SK-N-SH (cell line): ENCODE data around the gene FZD7. TPM values are rescaled to one million over a fixed set of nuclear protein-coding genes. Genes with fewer than 3 reads are reported as not detected.

Experiments used
- CTCF ChIA-PET: fragments of 300-600, 350-600 bp; formaldehyde crosslinking; extraction: SDS; loops from one replicate; lab custom pipeline; 2021; lab: Yijun Ruan, JAX
- POLR2A ChIA-PET: fragments of 350-600 bp; sonication (Branson Sonifier 250); formaldehyde crosslinking; extraction: SDS; loops from one replicate; lab custom pipeline; 2020; ENCODE audit warnings: antibody characterized with exemption, inconsistent platforms; lab: Yijun Ruan, JAX
- DNase-seq: peaks from one replicate; pipeline ENCODE4 v3.0.0; 2012
- H2AFZ ChIP-seq: fragments of 200-600 bp; sonication (generic); 2 replicates; pipeline ENCODE4 v1.8.1; 2016; ENCODE audit warnings: antibody characterized with exemption, mild to moderate bottlenecking, low read depth
- H3F3A ChIP-seq: fragments of 200-600 bp; sonication (generic); replicated peaks from 2 replicates; pipeline ENCODE3; 2016; ENCODE audit warnings: antibody characterized with exemption, mild to moderate bottlenecking; ENCODE audit not compliant: insufficient read depth
- H3K27ac ChIP-seq, 2 experiments: fragments of 200-500 bp in 1 of 2; fragments of 200-600 bp in 1 of 2; sonication (Bioruptor generic) in 1 of 2; sonication (generic), shearing (Covaris generic) in 1 of 2; 2 replicates each; pipeline versions ENCODE4 v1.5.1 to v1.6.1; 2014 to 2016; ENCODE audit warnings: low read depth in 2 of 2, inconsistent platforms in 1 of 2, low read length in 1 of 2, mild to moderate bottlenecking in 1 of 2, mixed read lengths in 1 of 2
- H3K27me3 ChIP-seq: fragments of 200-600 bp; sonication (generic), shearing (Covaris generic); 2 replicates; pipeline ENCODE4 v1.6.1; 2016; ENCODE audit warnings: mixed run types; ENCODE audit not compliant: insufficient read depth
- H3K36me3 ChIP-seq, 2 experiments: fragments of 200-500 bp in 1 of 2; fragments of 200-600 bp in 1 of 2; sonication (Bioruptor generic) in 1 of 2; sonication (generic) in 1 of 2; replicated peaks in 1 of 2; 2 replicates each; pipeline versions ENCODE3 to v1.5.1; 2014 to 2016; ENCODE audit warnings: low read length in 1 of 2, mild to moderate bottlenecking in 1 of 2; ENCODE audit not compliant: insufficient read depth in 2 of 2, control insufficient read depth in 1 of 2
- H3K4me1 ChIP-seq, 2 experiments: fragments of 200-500 bp in 1 of 2; fragments of 200-600 bp in 1 of 2; sonication (Bioruptor generic) in 1 of 2; sonication (generic), shearing (Covaris generic) in 1 of 2; 2 replicates each; pipeline versions ENCODE4 v1.5.1 to v1.6.1; 2014 to 2016; ENCODE audit warnings: low read depth in 1 of 2, low read length in 1 of 2, mixed run types in 1 of 2; ENCODE audit not compliant: insufficient read depth in 2 of 2, control insufficient read depth in 1 of 2
- H3K4me2 ChIP-seq: fragments of 200-600 bp; sonication (generic), shearing (Covaris generic); 2 replicates; pipeline ENCODE4 v1.6.1; 2017; ENCODE audit warnings: mixed run types
- H3K4me3 ChIP-seq, 2 experiments: fragments of 200-500 bp in 1 of 2; fragments of 200-600 bp in 1 of 2; sonication (Bioruptor generic) in 1 of 2; sonication (generic), shearing (Covaris generic) in 1 of 2; 2 replicates each; pipeline versions ENCODE4 v1.5.1 to v1.8.1; 2014 to 2016; ENCODE audit warnings: low read depth in 2 of 2, inconsistent platforms in 1 of 2, low read length in 1 of 2, mild to moderate bottlenecking in 1 of 2, mixed read lengths in 1 of 2, moderate library complexity in 1 of 2
- H3K79me2 ChIP-seq: fragments of 200-600 bp; sonication (generic); 2 replicates; pipeline ENCODE4 v1.8.1; 2017; ENCODE audit warnings: mild to moderate bottlenecking; ENCODE audit not compliant: insufficient read depth
- H3K9ac ChIP-seq: fragments of 200-600 bp; sonication (generic); 2 replicates; pipeline ENCODE4 v1.6.1; 2017; ENCODE audit warnings: mixed run types
- H3K9me2 ChIP-seq: fragments of 200-600 bp; sonication (generic); 2 replicates; pipeline ENCODE4 v1.6.1; 2017; ENCODE audit warnings: mixed run types
- H3K9me3 ChIP-seq: fragments of 200-600 bp; sonication (generic); 2 replicates; pipeline ENCODE4 v1.6.1; 2017; ENCODE audit warnings: mixed run types, mild to moderate bottlenecking, moderate library complexity
- H4K20me1 ChIP-seq: fragments of 200-600 bp; sonication (generic); 2 replicates; pipeline ENCODE4 v1.6.1; 2017; ENCODE audit warnings: mild to moderate bottlenecking, mixed run types; ENCODE audit not compliant: insufficient read depth
- CHD2 ChIP-seq: fragments of 150-350 bp; IDR thresholded peaks from 2 replicates; pipeline ENCODE4 v1.6.1; 2018; ENCODE audit warnings: low read length; ENCODE audit not compliant: partially characterized antibody
- FOXM1 ChIP-seq: IDR thresholded peaks from 2 replicates; pipeline ENCODE4 v1.4.0; 2012; ENCODE audit warnings: low read depth, mild to moderate bottlenecking
- JUND ChIP-seq: IDR thresholded peaks from 2 replicates; pipeline ENCODE4 v1.4.0; 2012
- MEF2A ChIP-seq: IDR thresholded peaks from 2 replicates; pipeline ENCODE4 v1.4.0; 2012; ENCODE audit warnings: low read depth, borderline replicate concordance
- POLR2AphosphoS5 ChIP-seq: IDR thresholded peaks from 2 replicates; pipeline ENCODE4 v1.6.1; 2012; ENCODE audit warnings: low read depth, low read length
- RCOR1 ChIP-seq: fragments of 150-350 bp; IDR thresholded peaks from 2 replicates; pipeline ENCODE4 v1.6.1; 2017; ENCODE audit warnings: antibody characterized with exemption, low read length
- RFX5 ChIP-seq: IDR thresholded peaks from 2 replicates; pipeline ENCODE4 v1.6.1; 2012; ENCODE audit warnings: mild to moderate bottlenecking, improper control_type of control experiment, low read length
- SIN3A ChIP-seq: IDR thresholded peaks from 2 replicates; pipeline ENCODE4 v1.6.1; 2012; ENCODE audit warnings: low read depth, mild to moderate bottlenecking, low read length, moderate library complexity, borderline replicate concordance
- TCF12 ChIP-seq: IDR thresholded peaks from 2 replicates; pipeline ENCODE4 v1.4.0; 2012
- WGBS: methylation state at CpG from one replicate; pipeline ENCODE4 v1.1.6; 2017; ENCODE audit warnings: low lambda C conversion rate; 5-methylcytosine and 5-hydroxymethylcytosine counted together
- polyA plus RNA-seq, 3 experiments: library from polyadenylated mRNA; depleted of rRNA; stranded (reverse); fragments of >200 nt; gene quantifications; 2 replicates each; pipeline ENCODE4 v1.2.3, GENCODE V29; 2012
- TF ChIP-seq, protein P1 (sequence below): fragments of 200-600 bp; sonication (generic); IDR thresholded peaks from 2 replicates; pipeline ENCODE4 v1.6.1; 2017; ENCODE audit warnings: antibody characterized with exemption, mild to moderate bottlenecking, moderate library complexity
- TF ChIP-seq, protein P2 (sequence below): fragments of 150-350 bp; IDR thresholded peaks from 2 replicates; pipeline ENCODE4 v1.6.1; 2016; ENCODE audit warnings: mild to moderate bottlenecking, low read depth, low read length

The FZD7 gene
- polyA plus RNA-seq, 1 of the 3 experiments (the other 2 are of a cell fraction) = 19.7 TPM

DNA sequence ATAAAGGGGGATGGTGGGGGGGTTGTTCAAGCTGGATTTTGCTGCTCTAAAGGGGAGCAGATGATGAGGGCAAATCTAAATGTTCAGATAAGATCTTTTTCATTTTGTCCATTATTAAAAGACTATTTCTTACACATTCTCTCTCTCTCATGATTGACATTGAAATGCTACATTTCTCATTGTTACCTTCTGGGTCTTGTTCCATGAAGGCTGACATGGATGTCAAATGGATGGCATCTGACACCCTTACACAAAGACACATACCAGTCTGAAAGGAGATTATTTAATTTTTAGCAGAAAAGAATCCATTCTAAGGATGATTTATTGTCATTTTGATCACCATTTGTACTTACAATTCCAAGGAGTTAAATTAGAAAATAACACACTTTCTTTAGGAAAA lies 11.1 kb downstream of the FZD7 start:
- ChIA-PET CTCF (no interaction called here), POLR2A (no interaction called here)

DNA sequence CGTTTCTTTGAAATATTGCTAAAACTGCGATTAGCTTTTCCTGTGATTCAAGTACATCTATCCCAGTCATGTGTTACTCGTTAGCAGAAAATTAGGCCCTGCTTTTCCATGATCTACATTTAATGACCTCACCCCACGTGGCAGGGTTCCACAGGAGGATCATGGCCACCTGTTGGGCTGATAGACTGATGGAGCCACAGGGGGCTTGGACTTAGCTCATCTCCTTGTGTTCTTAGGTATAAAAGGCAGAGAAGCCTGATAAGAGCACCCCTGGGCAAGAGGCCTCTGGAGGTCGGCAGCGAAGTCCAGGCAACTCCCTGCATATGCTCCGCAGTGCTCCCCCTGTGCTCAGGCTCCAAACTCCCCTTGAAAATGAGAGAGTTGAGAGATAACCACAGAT lies 12.9 kb downstream of the FZD7 start:
- CTCF ChIA-PET = interaction anchor here (0.9 kb wide), 2 partner anchors 36 to 53 kb away, joined by 3 to 4 read pairs; no protein-coding TSS in a partner anchor
- POLR2A ChIA-PET = interaction anchor here (0.6 kb wide), 1 partner anchor 181 kb away, joined by 3 read pairs; no protein-coding TSS in a partner anchor
- TF ChIP-seq TCF12 = no peak
- TF ChIP-seq RFX5 = no peak
- no peak for TF ChIP-seq MEF2A
- no peak for TF ChIP-seq CHD2
- TF ChIP-seq, protein P1, sequence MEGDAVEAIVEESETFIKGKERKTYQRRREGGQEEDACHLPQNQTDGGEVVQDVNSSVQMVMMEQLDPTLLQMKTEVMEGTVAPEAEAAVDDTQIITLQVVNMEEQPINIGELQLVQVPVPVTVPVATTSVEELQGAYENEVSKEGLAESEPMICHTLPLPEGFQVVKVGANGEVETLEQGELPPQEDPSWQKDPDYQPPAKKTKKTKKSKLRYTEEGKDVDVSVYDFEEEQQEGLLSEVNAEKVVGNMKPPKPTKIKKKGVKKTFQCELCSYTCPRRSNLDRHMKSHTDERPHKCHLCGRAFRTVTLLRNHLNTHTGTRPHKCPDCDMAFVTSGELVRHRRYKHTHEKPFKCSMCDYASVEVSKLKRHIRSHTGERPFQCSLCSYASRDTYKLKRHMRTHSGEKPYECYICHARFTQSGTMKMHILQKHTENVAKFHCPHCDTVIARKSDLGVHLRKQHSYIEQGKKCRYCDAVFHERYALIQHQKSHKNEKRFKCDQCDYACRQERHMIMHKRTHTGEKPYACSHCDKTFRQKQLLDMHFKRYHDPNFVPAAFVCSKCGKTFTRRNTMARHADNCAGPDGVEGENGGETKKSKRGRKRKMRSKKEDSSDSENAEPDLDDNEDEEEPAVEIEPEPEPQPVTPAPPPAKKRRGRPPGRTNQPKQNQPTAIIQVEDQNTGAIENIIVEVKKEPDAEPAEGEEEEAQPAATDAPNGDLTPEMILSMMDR = no peak
- TF ChIP-seq SIN3A = no peak
- TF ChIP-seq, all 33 proteins: peak for 0
- Histone ChIP-seq H3K4me1 (peaks cover 0 to 18% of the 10 kb centered on the region in 2 experiments), H3K79me2 (no peaks in the 10 kb centered on the region), H3K27me3 (no peaks in the 10 kb centered on the region), H3K9ac (no peak overlapping the region), H3K4me2 (no peak overlapping the region), H3K9me2 (no peaks in the 10 kb centered on the region), H3K4me3 (no peak overlapping the region), H2AFZ (no peak overlapping the region), H3F3A (peaks cover 3% of the 10 kb centered on the region), H4K20me1 (no peaks in the 10 kb centered on the region), H3K36me3 (no peaks in the 10 kb centered on the region), H3K9me3 (no peaks in the 10 kb centered on the region), H3K27ac (no peak overlapping the region)
- DNase-seq = no peak
- 92% methylated on average over 7 of the region's 7 CpGs for WGBS

More for the DNA sequence above, 11.1 kb downstream of the FZD7 start:
- Histone ChIP-seq H3K79me2 (peaks cover under 1% of the 10 kb centered on the region; the same call in 1 of the 2 replicates), H3K36me3 (peaks cover 0 to 6% of the 10 kb centered on the region in 2 experiments), H3K9ac (no peak overlapping the region), H3K9me2 (no peaks in the 10 kb centered on the region), H3K4me3 (no peak overlapping the region), H2AFZ (no peak overlapping the region), H4K20me1 (no peaks in the 10 kb centered on the region), H3K27me3 (no peaks in the 10 kb centered on the region), H3K4me2 (no peak overlapping the region), H3K9me3 (no peaks in the 10 kb centered on the region), H3K27ac (no peak overlapping the region), H3K4me1 (peaks cover 6 to 12% of the 10 kb centered on the region in 2 experiments), H3F3A (peaks cover 3% of the 10 kb centered on the region)
- DNase-seq = no peak
- TF ChIP-seq FOXM1 (no peak), JUND (no peak), POLR2AphosphoS5 (no peak), RCOR1 (no peak)
- TF ChIP-seq, protein P1 = no peak
- TF ChIP-seq, protein P2, sequence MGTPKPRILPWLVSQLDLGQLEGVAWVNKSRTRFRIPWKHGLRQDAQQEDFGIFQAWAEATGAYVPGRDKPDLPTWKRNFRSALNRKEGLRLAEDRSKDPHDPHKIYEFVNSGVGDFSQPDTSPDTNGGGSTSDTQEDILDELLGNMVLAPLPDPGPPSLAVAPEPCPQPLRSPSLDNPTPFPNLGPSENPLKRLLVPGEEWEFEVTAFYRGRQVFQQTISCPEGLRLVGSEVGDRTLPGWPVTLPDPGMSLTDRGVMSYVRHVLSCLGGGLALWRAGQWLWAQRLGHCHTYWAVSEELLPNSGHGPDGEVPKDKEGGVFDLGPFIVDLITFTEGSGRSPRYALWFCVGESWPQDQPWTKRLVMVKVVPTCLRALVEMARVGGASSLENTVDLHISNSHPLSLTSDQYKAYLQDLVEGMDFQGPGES = no peak
